K562 (cell line): ENCODE measurements around the gene CTNNA3. TPM values are rescaled to one million over a fixed set of nuclear protein-coding genes. Genes with fewer than 3 reads are reported as not detected.

ENCODE experiments used
- ATAC-seq: fragments of 200-7000 bp; cut with Tn5 transposase; 3 replicates; pipeline ENCODE4 v1.9.1; 2020; ENCODE audit warnings: moderate library complexity
- BruUV-seq: library from RNA; stranded (reverse); fragments of 400-500 nt; replicated peaks from 2 replicates; lab custom pipeline; 2021; lab: Mats Ljungman, UMichigan
- CTCF ChIA-PET: fragments of 300-600 bp; formaldehyde crosslinking; extraction: SDS; loops from one replicate; lab custom pipeline; 2021; ENCODE audit warnings: low intra/inter-chr PET ratio; lab: Yijun Ruan, JAX
- POLR2A ChIA-PET: fragments of 300-600, 350-650 bp; sonication (Branson Sonifier 250); formaldehyde crosslinking; extraction: SDS; loops from one replicate; lab custom pipeline; 2021; ENCODE audit warnings: antibody characterized with exemption, inconsistent platforms; lab: Yijun Ruan, JAX
- DNase-seq, 4 experiments: peaks; one replicate each; pipeline versions ENCODE4 v3.0.0 to v3.0.0-alpha.2; 2011 to 2018; ENCODE audit warnings: low spot score in 3 of 4, mixed read lengths in 3 of 4; ENCODE audit errors: extremely low read depth in 1 of 4
- FAIRE-seq: peaks from 2 replicates; lab custom pipeline; 2011; peaks lifted over from hg19 to GRCh38; lab: Jason Lieb, UNC
- H2AFZ ChIP-seq: 2 replicates; pipeline ENCODE4 v1.6.0; 2011; ENCODE audit warnings: low read depth, low read length, control low read depth, inconsistent platforms
- H3K27ac ChIP-seq: fragments of 200-600 bp; 3 replicates; pipeline ENCODE4 v1.8.0; 2011; ENCODE audit warnings: low read depth, mild to moderate bottlenecking, control low read depth, inconsistent platforms, low read length, moderate library complexity, mixed read lengths; ENCODE audit errors: extremely low read depth
- H3K27me3 ChIP-seq, 2 experiments: fragments of 300-600 bp in 1 of 2; 2 replicates in 1 of 2; 3 replicates in 1 of 2; pipeline versions ENCODE4 v1.6.0 to v1.8.0; 2011; ENCODE audit warnings: inconsistent platforms in 2 of 2, low read length in 2 of 2, mild to moderate bottlenecking in 1 of 2, mixed read lengths in 1 of 2, moderate library complexity in 1 of 2; ENCODE audit not compliant: control insufficient read depth in 2 of 2, insufficient read depth in 2 of 2
- H3K36me3 ChIP-seq: fragments of 300-600 bp; 3 replicates; pipeline ENCODE4 v1.8.0; 2011; ENCODE audit warnings: mild to moderate bottlenecking, low read length, inconsistent platforms; ENCODE audit not compliant: control insufficient read depth, insufficient read depth
- H3K4me1 ChIP-seq, 2 experiments: fragments of 200-600 bp in 1 of 2; replicated peaks in 1 of 2; 2 replicates in 1 of 2; 3 replicates in 1 of 2; pipeline versions ENCODE4 v1.5.1 to v1.8.0; 2011; ENCODE audit warnings: inconsistent platforms in 2 of 2, low read length in 2 of 2, mild to moderate bottlenecking in 1 of 2, mixed read lengths in 1 of 2, moderate library complexity in 1 of 2; ENCODE audit not compliant: control insufficient read depth in 2 of 2, insufficient read depth in 2 of 2
- H3K4me2 ChIP-seq: 2 replicates; pipeline ENCODE4 v1.6.1; 2011; ENCODE audit warnings: low read length, control low read depth, inconsistent platforms, mixed read lengths; ENCODE audit not compliant: insufficient read depth
- H3K4me3 ChIP-seq: fragments of 200-600 bp; sonication (generic), shearing (Covaris generic); 2 replicates; pipeline ENCODE4 v1.5.1; 2016; ENCODE audit warnings: control low read depth, inconsistent platforms
- H3K79me2 ChIP-seq: fragments of 200-600 bp; 3 replicates; pipeline ENCODE4 v1.8.0; 2011; ENCODE audit warnings: low read length, inconsistent platforms; ENCODE audit not compliant: control insufficient read depth, insufficient read depth
- H3K9ac ChIP-seq, 2 experiments: 2 replicates each; pipeline versions ENCODE4 v1.6.0 to v1.6.1; 2011; ENCODE audit warnings: low read depth in 2 of 2, low read length in 2 of 2, control low read depth in 1 of 2, inconsistent platforms in 1 of 2, mild to moderate bottlenecking in 1 of 2, mixed read lengths in 1 of 2; ENCODE audit not compliant: insufficient read depth in 1 of 2
- H3K9me1 ChIP-seq: one replicate; pipeline ENCODE4 v1.6.0; 2011; ENCODE audit warnings: inconsistent platforms, mild to moderate bottlenecking, low read length, moderate library complexity; ENCODE audit not compliant: control insufficient read depth, insufficient read depth
- H3K9me3 ChIP-seq: replicated peaks from 2 replicates; pipeline ENCODE4 v1.5.1; 2011; ENCODE audit warnings: low read depth, low read length, inconsistent platforms; ENCODE audit not compliant: control insufficient read depth, insufficient read depth
- H4K20me1 ChIP-seq: replicated peaks from 2 replicates; pipeline ENCODE4 v1.6.1; 2011; ENCODE audit warnings: low read length, inconsistent platforms, mixed read lengths; ENCODE audit not compliant: control insufficient read depth, insufficient read depth
- RBM17 ChIP-seq: fragments of 200-400 bp; formaldehyde crosslinking; IDR thresholded peaks from 2 replicates; pipeline ENCODE4 v1.6.1; 2017; ENCODE audit warnings: low read depth, mild to moderate bottlenecking, low read length, borderline replicate concordance
- ZNF354B ChIP-seq: fragments of 250-450 bp; sonication (Bioruptor Pico); IDR thresholded peaks from 2 replicates; pipeline ENCODE4 v1.4.0; 2020
- whole genome bisulfite sequencing: fragments of 100-300 bp; shearing (Covaris generic); methylation state at CpG from one replicate; pipeline ENCODE4 v1.1.6; 2016; ENCODE audit warnings: low coverage, mixed read lengths; ENCODE audit not compliant: insufficient coverage; ENCODE audit errors: missing lambda C conversion rate; 5-methylcytosine and 5-hydroxymethylcytosine counted together
- in situ Hi-C: fragments of 300-500 bp; cut with MboI; formaldehyde crosslinking; loops from 4 replicates; pipeline ENCODE4 v1.15.0; 2018; ENCODE audit warnings: inconsistent platforms, mixed read lengths
- intact Hi-C: fragments of 100-400 bp; cut with micrococcal nuclease; formaldehyde crosslinking; loops from 2 replicates; pipeline ENCODE4 v1.14.2; 2022
- polyA plus RNA-seq, 8 experiments: library from polyadenylated mRNA; depleted of rRNA in 4 of 8; stranded (reverse) in 5 of 8; unstranded in 3 of 8; fragments of >200 nt; fragmentation: Nextera tagmentation in 2 of 8; fragmentation: Illumina TruSeq in 1 of 8; extraction: Ambion mirVana in 2 of 8; extraction: Trizol in 1 of 8; gene quantifications; 2 replicates each; pipeline versions ENCODE4 v1.2.1 to v1.2.3, GENCODE V29; 2011 to 2014; ENCODE audit warnings: inconsistent platforms in 1 of 8, missing spikeins in 1 of 8
- total RNA-seq, 7 experiments: library from RNA; depleted of rRNA in 6 of 7; stranded (reverse); fragments of >200 nt in 6 of 7; fragmentation: Illumina TruSeq in 2 of 7; extraction: Trizol in 2 of 7; gene quantifications; 2 replicates each; pipeline versions ENCODE4 v1.2.1 to v1.2.3, GENCODE V29; 2011 to 2021; ENCODE audit warnings: low replicate concordance in 1 of 7
- TF ChIP-seq, protein P1 (sequence below): fragments of 250-450 bp; sonication (Bioruptor Pico); IDR thresholded peaks from 2 replicates; pipeline ENCODE4 v1.5.0; 2021; ENCODE audit warnings: mild to moderate bottlenecking, moderate library complexity
- TF ChIP-seq, protein P2 (sequence below): sonication (generic); formaldehyde crosslinking; IDR thresholded peaks from 2 replicates; pipeline ENCODE4 v1.8.1; 2023; ENCODE audit warnings: missing genetic modification reagents, mild to moderate bottlenecking, borderline replicate concordance

Gene CTNNA3
- total and polyA plus RNA-seq, 9 of the 15 experiments (the other 6 are each of a cell fraction or from before 2014, with no cell fraction given) = 0.04 TPM; not detected in 8

DNA sequence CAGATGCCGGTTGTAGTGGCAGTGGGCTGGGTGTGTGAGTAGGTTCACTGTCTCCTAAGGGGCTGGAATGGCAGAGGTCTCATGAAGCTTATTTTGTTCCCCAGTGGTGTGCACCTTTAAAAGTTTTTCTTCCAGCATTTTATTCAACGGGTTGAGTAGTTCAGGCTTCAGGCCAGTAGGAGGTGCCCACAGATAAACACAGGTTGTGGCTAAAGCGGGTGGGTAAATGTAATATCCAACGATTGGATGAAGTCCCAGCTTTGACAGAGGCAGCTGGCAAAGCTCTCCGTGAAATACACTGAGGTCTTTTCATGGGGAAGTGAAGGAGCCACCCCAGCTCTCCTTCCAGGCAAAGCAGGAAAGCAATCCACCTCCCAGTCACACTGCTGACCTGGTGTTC is 1109.9 kb downstream of the CTNNA3 start:
- FAIRE-seq = no peak
- Histone ChIP-seq H3K9ac (no peak overlapping the region), H3K36me3 (no peaks in the 10 kb centered on the region), H2AFZ (no peak overlapping the region), H3K4me1 (no peaks in the 10 kb centered on the region), H3K79me2 (no peaks in the 10 kb centered on the region), H3K9me3 (no peaks in the 10 kb centered on the region; the same call in none of the 2 replicates), H3K4me3 (no peak overlapping the region), H3K9me1 (no peaks in the 10 kb centered on the region), H3K4me2 (no peak overlapping the region), H3K27ac (no peak overlapping the region), H4K20me1 (no peaks in the 10 kb centered on the region), H3K27me3 (no peaks in the 10 kb centered on the region)
- ATAC-seq = no peak
- in situ Hi-C loops (no loop called here), intact Hi-C loops (no loop called here)
- TF ChIP-seq, protein P1, sequence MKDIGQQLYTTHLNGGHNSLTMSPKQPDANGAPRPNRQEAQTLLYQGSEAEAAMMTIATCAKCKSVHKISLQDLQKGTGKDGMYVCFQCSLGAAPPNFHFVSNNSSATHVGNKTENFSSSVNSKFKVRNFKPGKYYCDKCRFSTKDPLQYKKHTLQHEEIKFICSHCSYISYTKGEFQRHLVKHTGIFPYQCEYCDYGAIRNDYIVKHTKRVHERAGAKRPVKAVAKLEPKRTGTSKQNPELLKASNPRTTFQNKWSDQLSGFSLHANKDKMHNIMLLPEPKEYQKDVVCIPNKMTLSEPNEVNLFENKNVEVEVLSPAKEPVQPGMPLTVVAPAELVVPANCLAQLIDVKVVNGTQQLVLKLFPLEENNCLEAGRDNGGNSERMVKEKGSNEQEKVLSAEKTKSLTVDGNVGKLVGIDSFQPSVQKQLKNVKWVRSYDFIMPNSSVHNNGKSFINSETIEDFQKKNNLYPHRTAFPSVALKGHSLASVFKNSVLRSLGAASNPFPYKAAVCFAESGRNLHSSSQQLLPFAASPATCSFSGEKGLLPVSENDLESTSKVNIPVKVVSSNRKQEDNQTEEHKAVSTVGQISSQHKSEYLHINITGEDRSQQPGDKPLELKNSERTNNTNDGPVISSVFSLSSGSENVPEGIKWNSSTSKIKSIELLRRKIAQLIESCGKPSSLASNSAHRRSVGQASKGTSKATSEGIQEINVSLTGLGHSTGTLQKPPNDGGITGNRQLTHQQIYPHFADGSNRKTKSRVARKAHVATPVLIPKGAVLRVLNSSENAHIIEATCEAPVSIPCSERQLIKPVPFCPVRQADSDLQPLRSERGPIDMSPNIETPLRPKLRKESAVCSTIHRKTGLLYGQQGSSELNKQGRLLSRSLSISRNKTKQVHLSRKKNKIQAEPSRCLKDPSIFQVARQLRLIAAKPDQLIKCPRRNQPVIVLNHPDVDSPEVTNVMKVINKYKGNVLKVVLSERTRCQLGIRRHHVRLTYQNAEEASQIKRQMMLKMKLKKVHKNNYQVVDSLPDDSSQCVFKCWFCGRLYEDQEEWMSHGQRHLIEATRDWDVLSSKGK = no peak
- TF ChIP-seq RBM17 = no peak
- TF ChIP-seq, protein P2, sequence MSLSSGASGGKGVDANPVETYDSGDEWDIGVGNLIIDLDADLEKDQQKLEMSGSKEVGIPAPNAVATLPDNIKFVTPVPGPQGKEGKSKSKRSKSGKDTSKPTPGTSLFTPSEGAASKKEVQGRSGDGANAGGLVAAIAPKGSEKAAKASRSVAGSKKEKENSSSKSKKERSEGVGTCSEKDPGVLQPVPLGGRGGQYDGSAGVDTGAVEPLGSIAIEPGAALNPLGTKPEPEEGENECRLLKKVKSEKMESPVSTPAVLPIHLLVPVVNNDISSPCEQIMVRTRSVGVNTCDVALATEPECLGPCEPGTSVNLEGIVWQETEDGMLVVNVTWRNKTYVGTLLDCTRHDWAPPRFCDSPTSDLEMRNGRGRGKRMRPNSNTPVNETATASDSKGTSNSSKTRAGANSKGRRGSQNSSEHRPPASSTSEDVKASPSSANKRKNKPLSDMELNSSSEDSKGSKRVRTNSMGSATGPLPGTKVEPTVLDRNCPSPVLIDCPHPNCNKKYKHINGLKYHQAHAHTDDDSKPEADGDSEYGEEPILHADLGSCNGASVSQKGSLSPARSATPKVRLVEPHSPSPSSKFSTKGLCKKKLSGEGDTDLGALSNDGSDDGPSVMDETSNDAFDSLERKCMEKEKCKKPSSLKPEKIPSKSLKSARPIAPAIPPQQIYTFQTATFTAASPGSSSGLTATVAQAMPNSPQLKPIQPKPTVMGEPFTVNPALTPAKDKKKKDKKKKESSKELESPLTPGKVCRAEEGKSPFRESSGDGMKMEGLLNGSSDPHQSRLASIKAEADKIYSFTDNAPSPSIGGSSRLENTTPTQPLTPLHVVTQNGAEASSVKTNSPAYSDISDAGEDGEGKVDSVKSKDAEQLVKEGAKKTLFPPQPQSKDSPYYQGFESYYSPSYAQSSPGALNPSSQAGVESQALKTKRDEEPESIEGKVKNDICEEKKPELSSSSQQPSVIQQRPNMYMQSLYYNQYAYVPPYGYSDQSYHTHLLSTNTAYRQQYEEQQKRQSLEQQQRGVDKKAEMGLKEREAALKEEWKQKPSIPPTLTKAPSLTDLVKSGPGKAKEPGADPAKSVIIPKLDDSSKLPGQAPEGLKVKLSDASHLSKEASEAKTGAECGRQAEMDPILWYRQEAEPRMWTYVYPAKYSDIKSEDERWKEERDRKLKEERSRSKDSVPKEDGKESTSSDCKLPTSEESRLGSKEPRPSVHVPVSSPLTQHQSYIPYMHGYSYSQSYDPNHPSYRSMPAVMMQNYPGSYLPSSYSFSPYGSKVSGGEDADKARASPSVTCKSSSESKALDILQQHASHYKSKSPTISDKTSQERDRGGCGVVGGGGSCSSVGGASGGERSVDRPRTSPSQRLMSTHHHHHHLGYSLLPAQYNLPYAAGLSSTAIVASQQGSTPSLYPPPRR (CRISPR knock-in tag) = no peak
- TF ChIP-seq ZNF354B (CRISPR knock-in tag) = no peak
- BruUV-seq = no TSS peak
- CTCF ChIA-PET = no interaction called here
- POLR2A ChIA-PET = no interaction called here
- WGBS = 2% methylated on average over 5 of the region's 5 CpGs
- DNase-seq = no peak
